ENCODE results near the gene CASP5. TPM values are rescaled to one million over a fixed set of nuclear protein-coding genes. Genes with fewer than 3 reads are reported as not detected.

The CASP5 gene
- total RNA-seq, 1 experiment from 2014 or later, result not detected

GRCh38 chr11:105024394-105024793 is 1.4 kb upstream of the CASP5 start:
- no peaks in the 10 kb centered on the region for H4K20me1 ChIP-seq (ENCODE audit: insufficient read depth, low read depth, low read length)
- H3K27ac ChIP-seq (ENCODE audit: low read length), result no peak overlapping the region
- H3K4me3 ChIP-seq (ENCODE audit: low read length), result no peak overlapping the region
- no peak overlapping the region for H2AFZ ChIP-seq (ENCODE audit: low read length)
- H3K9ac ChIP-seq (ENCODE audit: low read length), result no peak overlapping the region
- H3K4me2 ChIP-seq (ENCODE audit: low read depth, low read length, poor library complexity, severe bottlenecking), result no peak overlapping the region
- peaks cover 12% of the 10 kb centered on the region for H3K4me1 ChIP-seq (ENCODE audit: low read length)
- H3K79me2 ChIP-seq (ENCODE audit: low read length), result no peaks in the 10 kb centered on the region
- H3K9me3 ChIP-seq (ENCODE audit: low read length), result no peaks in the 10 kb centered on the region
- H3K9me2 ChIP-seq (replicated peaks; ENCODE audit: insufficient read depth, low read length), result no peaks in the 10 kb centered on the region
- DNase-seq, result no peak
- H3K36me3 ChIP-seq (ENCODE audit: insufficient read depth, low read length), result no peaks in the 10 kb centered on the region
- H3K27me3 ChIP-seq (ENCODE audit: low read length), result no peaks in the 10 kb centered on the region

GRCh38 chr11:105022527-105022926 is 441 bp downstream of the CASP5 start:
- Histone ChIP-seq H3K4me3 (ENCODE audit: low read length) (no peak overlapping the region), H3K9me3 (ENCODE audit: low read length) (no peaks in the 10 kb centered on the region), H3K4me2 (ENCODE audit: low read depth, low read length, poor library complexity, severe bottlenecking) (no peak overlapping the region), H3K9me2 (replicated peaks; ENCODE audit: insufficient read depth, low read length) (no peaks in the 10 kb centered on the region), H3K36me3 (ENCODE audit: insufficient read depth, low read length) (no peaks in the 10 kb centered on the region), H3K27me3 (ENCODE audit: low read length) (no peaks in the 10 kb centered on the region), H3K9ac (ENCODE audit: low read length) (no peak overlapping the region), H3K79me2 (ENCODE audit: low read length) (no peaks in the 10 kb centered on the region), H2AFZ (ENCODE audit: low read length) (no peak overlapping the region), H3K4me1 (ENCODE audit: low read length) (peaks cover 12% of the 10 kb centered on the region), H3K27ac (ENCODE audit: low read length) (no peak overlapping the region), H4K20me1 (ENCODE audit: insufficient read depth, low read depth, low read length) (no peaks in the 10 kb centered on the region)
- no peak for DNase-seq

DNA sequence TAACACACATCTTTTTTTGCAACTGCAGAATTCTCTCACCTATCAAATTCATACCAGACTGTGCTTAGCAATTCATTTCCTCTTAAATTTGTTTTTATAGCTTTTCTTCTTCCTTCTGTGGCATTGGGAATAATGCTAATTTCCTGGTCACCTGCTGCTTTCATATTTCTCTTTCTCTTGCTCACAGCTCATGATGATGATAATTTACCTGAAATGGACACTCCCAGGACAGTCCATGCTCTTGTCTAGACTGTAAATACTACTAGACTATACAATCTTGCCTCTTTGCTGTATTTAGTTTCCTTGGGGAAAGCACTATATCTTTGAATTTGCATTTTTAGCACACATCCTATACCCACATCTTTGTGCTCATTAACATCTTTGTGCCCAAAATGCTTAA is 15.5 kb downstream of the CASP5 start:
- Histone ChIP-seq H3K36me3 (ENCODE audit: insufficient read depth, low read length) (no peaks in the 10 kb centered on the region), H3K9me2 (replicated peaks; ENCODE audit: insufficient read depth, low read length) (no peaks in the 10 kb centered on the region), H4K20me1 (ENCODE audit: insufficient read depth, low read depth, low read length) (no peaks in the 10 kb centered on the region), H3K4me2 (ENCODE audit: low read depth, low read length, poor library complexity, severe bottlenecking) (no peak overlapping the region), H3K4me3 (ENCODE audit: low read length) (no peak overlapping the region), H3K9ac (ENCODE audit: low read length) (no peak overlapping the region), H3K27ac (ENCODE audit: low read length) (no peak overlapping the region), H2AFZ (ENCODE audit: low read length) (no peak overlapping the region), H3K9me3 (ENCODE audit: low read length) (no peaks in the 10 kb centered on the region), H3K4me1 (ENCODE audit: low read length) (no peaks in the 10 kb centered on the region), H3K79me2 (ENCODE audit: low read length) (no peaks in the 10 kb centered on the region), H3K27me3 (ENCODE audit: low read length) (no peaks in the 10 kb centered on the region)
- DNase-seq, result no peak

DNA sequence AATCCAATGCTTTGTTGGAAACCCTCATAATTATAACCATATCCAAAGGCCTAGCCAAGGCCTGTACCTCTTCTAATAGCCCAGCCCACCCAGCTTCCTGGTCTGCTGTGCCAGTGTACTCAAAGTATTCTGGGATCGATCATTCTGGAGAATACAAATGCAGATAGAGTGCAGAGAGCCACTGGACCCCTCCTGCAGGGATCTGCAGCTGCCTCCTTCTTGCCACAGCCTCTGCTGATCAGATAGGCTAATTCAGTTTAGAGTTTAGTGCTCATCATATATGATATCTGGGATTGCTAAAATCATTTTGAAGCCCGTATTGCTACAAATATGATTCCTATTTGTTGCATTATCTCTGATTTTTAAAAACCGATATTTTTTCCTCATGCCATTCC is 17.5 kb downstream of the CASP5 start:
- Histone ChIP-seq H3K4me2 (ENCODE audit: low read depth, low read length, poor library complexity, severe bottlenecking) (no peak overlapping the region), H3K4me1 (ENCODE audit: low read length) (no peaks in the 10 kb centered on the region), H3K79me2 (ENCODE audit: low read length) (no peaks in the 10 kb centered on the region), H2AFZ (ENCODE audit: low read length) (no peak overlapping the region), H3K9me3 (ENCODE audit: low read length) (no peaks in the 10 kb centered on the region), H3K9ac (ENCODE audit: low read length) (no peak overlapping the region), H3K27me3 (ENCODE audit: low read length) (no peaks in the 10 kb centered on the region), H3K4me3 (ENCODE audit: low read length) (no peak overlapping the region), H3K36me3 (ENCODE audit: insufficient read depth, low read length) (no peaks in the 10 kb centered on the region), H4K20me1 (ENCODE audit: insufficient read depth, low read depth, low read length) (no peaks in the 10 kb centered on the region), H3K27ac (ENCODE audit: low read length) (no peak overlapping the region), H3K9me2 (replicated peaks; ENCODE audit: insufficient read depth, low read length) (no peaks in the 10 kb centered on the region)
- no peak for DNase-seq

DNA sequence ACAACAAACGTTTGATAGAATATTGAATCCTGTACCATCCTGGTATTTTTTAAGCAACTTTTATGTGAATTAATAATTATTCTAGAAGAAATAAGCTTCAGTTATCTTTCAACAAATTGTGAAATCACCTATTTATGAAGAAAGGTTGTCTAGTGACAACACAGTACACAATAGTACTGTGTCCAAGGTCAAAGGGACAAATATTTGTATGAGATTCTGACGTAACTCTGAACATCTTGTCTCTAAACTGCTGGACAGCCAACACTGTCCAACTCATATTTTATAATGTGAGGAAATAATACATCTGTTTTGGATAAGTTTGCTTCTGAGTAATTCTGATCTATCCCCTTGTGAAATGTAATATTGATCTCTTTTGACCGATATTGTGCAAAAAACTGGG is 18.9 kb downstream of the CASP5 start:
- Histone ChIP-seq H3K79me2 (ENCODE audit: low read length) (no peaks in the 10 kb centered on the region), H3K27me3 (ENCODE audit: low read length) (no peaks in the 10 kb centered on the region), H3K27ac (ENCODE audit: low read length) (no peak overlapping the region), H3K9me2 (replicated peaks; ENCODE audit: insufficient read depth, low read length) (no peaks in the 10 kb centered on the region), H3K36me3 (ENCODE audit: insufficient read depth, low read length) (no peaks in the 10 kb centered on the region), H2AFZ (ENCODE audit: low read length) (no peak overlapping the region), H3K4me2 (ENCODE audit: low read depth, low read length, poor library complexity, severe bottlenecking) (no peak overlapping the region), H3K4me1 (ENCODE audit: low read length) (no peaks in the 10 kb centered on the region), H3K9me3 (ENCODE audit: low read length) (no peaks in the 10 kb centered on the region), H3K4me3 (ENCODE audit: low read length) (no peak overlapping the region), H3K9ac (ENCODE audit: low read length) (no peak overlapping the region), H4K20me1 (ENCODE audit: insufficient read depth, low read depth, low read length) (no peaks in the 10 kb centered on the region)
- DNase-seq, result no peak

DNA sequence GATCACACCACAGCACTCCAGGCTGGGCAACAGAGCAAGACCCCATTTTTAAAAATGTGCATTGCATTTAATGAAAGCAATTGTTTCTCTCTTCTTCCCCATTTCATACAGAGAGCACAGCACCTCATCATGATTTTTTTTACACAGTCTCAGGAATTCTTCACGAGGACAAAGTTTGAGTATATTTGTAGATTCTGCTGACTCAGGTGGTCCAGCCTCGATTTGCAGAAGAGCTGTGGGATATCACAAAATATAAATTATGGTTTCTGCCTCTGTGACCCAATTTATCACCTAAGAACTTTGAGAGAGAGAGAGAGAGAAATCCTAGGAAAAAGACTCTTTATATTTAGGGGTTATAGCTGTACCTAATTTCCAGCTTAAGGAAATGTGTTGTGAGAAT is 19.8 kb downstream of the CASP5 start:
- Histone ChIP-seq H3K4me3 (ENCODE audit: low read length) (no peak overlapping the region), H3K36me3 (ENCODE audit: insufficient read depth, low read length) (no peaks in the 10 kb centered on the region), H3K79me2 (ENCODE audit: low read length) (no peaks in the 10 kb centered on the region), H3K27me3 (ENCODE audit: low read length) (no peaks in the 10 kb centered on the region), H3K27ac (ENCODE audit: low read length) (no peak overlapping the region), H3K9me3 (ENCODE audit: low read length) (no peaks in the 10 kb centered on the region), H2AFZ (ENCODE audit: low read length) (no peak overlapping the region), H4K20me1 (ENCODE audit: insufficient read depth, low read depth, low read length) (no peaks in the 10 kb centered on the region), H3K4me2 (ENCODE audit: low read depth, low read length, poor library complexity, severe bottlenecking) (no peak overlapping the region), H3K4me1 (ENCODE audit: low read length) (no peaks in the 10 kb centered on the region), H3K9ac (ENCODE audit: low read length) (no peak overlapping the region), H3K9me2 (replicated peaks; ENCODE audit: insufficient read depth, low read length) (no peaks in the 10 kb centered on the region)
- DNase-seq, result no peak

DNA sequence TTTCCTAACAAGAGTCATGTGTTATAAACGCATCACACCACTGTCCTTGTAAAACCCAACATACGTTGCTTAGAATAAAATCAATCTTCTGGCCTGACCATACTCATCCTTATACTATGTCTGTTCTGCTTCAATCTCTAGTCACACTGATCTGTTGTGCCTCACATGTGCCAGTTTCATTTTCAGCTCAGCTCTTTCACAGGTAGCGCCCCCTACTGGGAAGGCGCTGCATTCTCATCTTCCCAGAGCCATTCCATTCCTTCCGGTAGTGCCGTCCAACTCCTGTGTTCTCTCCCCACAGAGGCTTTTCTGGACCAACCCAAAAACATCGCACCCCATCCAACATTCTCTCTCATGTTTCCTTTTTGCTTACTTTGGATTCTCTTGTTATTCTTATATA is 22.2 kb downstream of the CASP5 start:
- peak; percentile 90 for DNase-seq
- Histone ChIP-seq H3K4me1 (ENCODE audit: low read length) (no peaks in the 10 kb centered on the region), H3K4me3 (ENCODE audit: low read length) (no peak overlapping the region), H3K27me3 (ENCODE audit: low read length) (no peaks in the 10 kb centered on the region), H3K36me3 (ENCODE audit: insufficient read depth, low read length) (no peaks in the 10 kb centered on the region), H3K27ac (ENCODE audit: low read length) (no peak overlapping the region), H3K9ac (ENCODE audit: low read length) (no peak overlapping the region), H3K9me2 (replicated peaks; ENCODE audit: insufficient read depth, low read length) (no peaks in the 10 kb centered on the region), H4K20me1 (ENCODE audit: insufficient read depth, low read depth, low read length) (no peaks in the 10 kb centered on the region), H3K4me2 (ENCODE audit: low read depth, low read length, poor library complexity, severe bottlenecking) (no peak overlapping the region), H3K79me2 (ENCODE audit: low read length) (no peaks in the 10 kb centered on the region), H3K9me3 (ENCODE audit: low read length) (no peaks in the 10 kb centered on the region), H2AFZ (ENCODE audit: low read length) (no peak overlapping the region)

DNA sequence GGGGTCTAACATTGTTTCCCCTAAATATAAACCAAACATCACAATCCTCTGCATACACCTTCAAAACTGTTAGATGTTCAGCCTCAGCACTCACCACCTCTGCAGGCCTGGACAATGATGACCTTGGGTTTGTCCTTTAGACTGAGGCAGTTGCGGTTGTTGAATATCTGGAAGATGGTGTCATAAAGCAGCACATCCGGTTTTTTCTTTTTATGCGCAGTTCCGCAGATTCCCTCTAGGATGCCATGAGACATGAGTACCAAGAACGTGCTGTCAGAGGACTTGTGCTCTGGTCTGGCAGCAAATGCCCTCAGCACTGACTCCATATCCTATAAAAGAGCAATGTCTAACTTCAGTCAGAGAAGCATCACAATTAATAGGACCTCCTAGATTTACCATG is 22.8 kb downstream of the CASP5 start:
- H3K4me2 ChIP-seq (ENCODE audit: low read depth, low read length, poor library complexity, severe bottlenecking), result no peak overlapping the region
- H3K4me1 ChIP-seq (ENCODE audit: low read length), result no peaks in the 10 kb centered on the region
- no peaks in the 10 kb centered on the region for H4K20me1 ChIP-seq (ENCODE audit: insufficient read depth, low read depth, low read length)
- H3K9ac ChIP-seq (ENCODE audit: low read length), result no peak overlapping the region
- H3K9me2 ChIP-seq (replicated peaks; ENCODE audit: insufficient read depth, low read length), result no peaks in the 10 kb centered on the region
- H2AFZ ChIP-seq (ENCODE audit: low read length), result no peak overlapping the region
- H3K27ac ChIP-seq (ENCODE audit: low read length), result no peak overlapping the region
- no peak overlapping the region for H3K4me3 ChIP-seq (ENCODE audit: low read length)
- H3K36me3 ChIP-seq (ENCODE audit: insufficient read depth, low read length), result no peaks in the 10 kb centered on the region
- peak; percentile 64 for DNase-seq
- H3K27me3 ChIP-seq (ENCODE audit: low read length), result no peaks in the 10 kb centered on the region
- H3K79me2 ChIP-seq (ENCODE audit: low read length), result no peaks in the 10 kb centered on the region
- no peaks in the 10 kb centered on the region for H3K9me3 ChIP-seq (ENCODE audit: low read length)

- H3K27me3 ChIP-seq (ENCODE audit: low read length), result no peaks in the 10 kb centered on the region
- H3K36me3 ChIP-seq (ENCODE audit: insufficient read depth, low read length), result no peaks in the 10 kb centered on the region
- H3K9ac ChIP-seq (ENCODE audit: low read length), result no peak overlapping the region
- H3K4me3 ChIP-seq (ENCODE audit: low read length), result no peak overlapping the region
- H3K9me3 ChIP-seq (ENCODE audit: low read length), result no peaks in the 10 kb centered on the region
- H3K4me2 ChIP-seq (ENCODE audit: low read depth, low read length, poor library complexity, severe bottlenecking), result no peak overlapping the region
- no peak for DNase-seq
- no peaks in the 10 kb centered on the region for H3K79me2 ChIP-seq (ENCODE audit: low read length)
- H3K4me1 ChIP-seq (ENCODE audit: low read length), result no peaks in the 10 kb centered on the region
- no peaks in the 10 kb centered on the region for H3K9me2 ChIP-seq (replicated peaks; ENCODE audit: insufficient read depth, low read length)
- H2AFZ ChIP-seq (ENCODE audit: low read length), result no peak overlapping the region
- H3K27ac ChIP-seq (ENCODE audit: low read length), result no peak overlapping the region
- H4K20me1 ChIP-seq (ENCODE audit: insufficient read depth, low read depth, low read length), result no peaks in the 10 kb centered on the region
These were observed 23.2 kb downstream of the CASP5 start for GRCh38 chr11:104999721-105000120.

Measured in Karpas-422 (cell line).